ENCODE results near the gene COL4A5. TPM values are rescaled to one million over a fixed set of nuclear protein-coding genes. Genes with fewer than 3 reads are reported as not detected.

COL4A5 gene
- total RNA-seq, 1 experiment from 2014 or later = 8.3 TPM

DNA sequence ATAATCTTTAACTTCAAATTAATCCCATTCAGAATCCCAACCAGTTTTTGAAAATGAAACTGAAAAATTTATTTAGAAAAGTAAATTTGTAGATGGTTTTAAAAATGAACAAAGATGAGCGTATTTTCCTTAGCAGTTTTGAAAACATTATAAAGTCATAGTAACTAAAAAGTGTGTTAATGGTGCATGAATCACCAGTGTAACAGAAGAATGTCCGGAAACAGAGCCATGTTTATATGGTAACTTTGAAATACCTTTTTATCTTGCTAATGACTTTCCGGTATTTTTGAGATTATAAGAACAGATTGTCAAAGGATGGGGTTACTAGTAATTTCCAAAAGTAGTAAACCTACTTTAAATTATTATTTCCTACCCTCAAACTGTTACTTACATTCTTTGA is 150.9 kb downstream of the COL4A5 start:
- Histone ChIP-seq H3K4me1 (ENCODE audit: control insufficient read depth, insufficient read depth, low read length) (no peaks in the 10 kb centered on the region), H3K27me3 (ENCODE audit: control insufficient read depth, insufficient read depth, low read length) (no peaks in the 10 kb centered on the region), H3K9me3 (ENCODE audit: control insufficient read depth, insufficient read depth, low read depth, low read length) (no peaks in the 10 kb centered on the region), H3K36me3 (ENCODE audit: control insufficient read depth, insufficient read depth, low read length) (no peaks in the 10 kb centered on the region; the same call in 1 of the 2 replicates), H3K4me3 (ENCODE audit: low read depth in 2 of 2, low read length in 2 of 2) (no peak overlapping the region), H3K27ac (ENCODE audit: low read length) (no peak overlapping the region)
- in situ Hi-C loops (cut with HindIII; ENCODE audit: low pct_unique_long_range_greater_than_20kb, low sequenced_read_pairs) = no loop called here
- BruUV-seq (replicated peaks) = no TSS peak
- ChIA-PET CTCF (no interaction called here), POLR2A (no interaction called here)
- no peak for DNase-seq (ENCODE audit: low read depth, low spot score)
- no peak for TF ChIP-seq TCF7L2 (IDR thresholded peaks at IDR 0.05; ENCODE audit: low read depth, low read length)
- TF ChIP-seq SIN3A (IDR thresholded peaks at IDR 0.05; ENCODE audit: borderline replicate concordance, insufficient read depth, low read depth, low read length) = no peak
- TF ChIP-seq, protein P1, sequence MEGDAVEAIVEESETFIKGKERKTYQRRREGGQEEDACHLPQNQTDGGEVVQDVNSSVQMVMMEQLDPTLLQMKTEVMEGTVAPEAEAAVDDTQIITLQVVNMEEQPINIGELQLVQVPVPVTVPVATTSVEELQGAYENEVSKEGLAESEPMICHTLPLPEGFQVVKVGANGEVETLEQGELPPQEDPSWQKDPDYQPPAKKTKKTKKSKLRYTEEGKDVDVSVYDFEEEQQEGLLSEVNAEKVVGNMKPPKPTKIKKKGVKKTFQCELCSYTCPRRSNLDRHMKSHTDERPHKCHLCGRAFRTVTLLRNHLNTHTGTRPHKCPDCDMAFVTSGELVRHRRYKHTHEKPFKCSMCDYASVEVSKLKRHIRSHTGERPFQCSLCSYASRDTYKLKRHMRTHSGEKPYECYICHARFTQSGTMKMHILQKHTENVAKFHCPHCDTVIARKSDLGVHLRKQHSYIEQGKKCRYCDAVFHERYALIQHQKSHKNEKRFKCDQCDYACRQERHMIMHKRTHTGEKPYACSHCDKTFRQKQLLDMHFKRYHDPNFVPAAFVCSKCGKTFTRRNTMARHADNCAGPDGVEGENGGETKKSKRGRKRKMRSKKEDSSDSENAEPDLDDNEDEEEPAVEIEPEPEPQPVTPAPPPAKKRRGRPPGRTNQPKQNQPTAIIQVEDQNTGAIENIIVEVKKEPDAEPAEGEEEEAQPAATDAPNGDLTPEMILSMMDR (IDR thresholded peaks at IDR 0.05) = no peak
- TF ChIP-seq, protein P2, sequence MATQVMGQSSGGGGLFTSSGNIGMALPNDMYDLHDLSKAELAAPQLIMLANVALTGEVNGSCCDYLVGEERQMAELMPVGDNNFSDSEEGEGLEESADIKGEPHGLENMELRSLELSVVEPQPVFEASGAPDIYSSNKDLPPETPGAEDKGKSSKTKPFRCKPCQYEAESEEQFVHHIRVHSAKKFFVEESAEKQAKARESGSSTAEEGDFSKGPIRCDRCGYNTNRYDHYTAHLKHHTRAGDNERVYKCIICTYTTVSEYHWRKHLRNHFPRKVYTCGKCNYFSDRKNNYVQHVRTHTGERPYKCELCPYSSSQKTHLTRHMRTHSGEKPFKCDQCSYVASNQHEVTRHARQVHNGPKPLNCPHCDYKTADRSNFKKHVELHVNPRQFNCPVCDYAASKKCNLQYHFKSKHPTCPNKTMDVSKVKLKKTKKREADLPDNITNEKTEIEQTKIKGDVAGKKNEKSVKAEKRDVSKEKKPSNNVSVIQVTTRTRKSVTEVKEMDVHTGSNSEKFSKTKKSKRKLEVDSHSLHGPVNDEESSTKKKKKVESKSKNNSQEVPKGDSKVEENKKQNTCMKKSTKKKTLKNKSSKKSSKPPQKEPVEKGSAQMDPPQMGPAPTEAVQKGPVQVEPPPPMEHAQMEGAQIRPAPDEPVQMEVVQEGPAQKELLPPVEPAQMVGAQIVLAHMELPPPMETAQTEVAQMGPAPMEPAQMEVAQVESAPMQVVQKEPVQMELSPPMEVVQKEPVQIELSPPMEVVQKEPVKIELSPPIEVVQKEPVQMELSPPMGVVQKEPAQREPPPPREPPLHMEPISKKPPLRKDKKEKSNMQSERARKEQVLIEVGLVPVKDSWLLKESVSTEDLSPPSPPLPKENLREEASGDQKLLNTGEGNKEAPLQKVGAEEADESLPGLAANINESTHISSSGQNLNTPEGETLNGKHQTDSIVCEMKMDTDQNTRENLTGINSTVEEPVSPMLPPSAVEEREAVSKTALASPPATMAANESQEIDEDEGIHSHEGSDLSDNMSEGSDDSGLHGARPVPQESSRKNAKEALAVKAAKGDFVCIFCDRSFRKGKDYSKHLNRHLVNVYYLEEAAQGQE (IDR thresholded peaks at IDR 0.05; ENCODE audit: insufficient read depth in 1 of 2, low read depth in 2 of 2, low read length in 1 of 2) = no peak
- no peak for TF ChIP-seq POLR2AphosphoS5 (IDR thresholded peaks at IDR 0.05; ENCODE audit: low read depth, low read length)
- intact Hi-C loops (cut with micrococcal nuclease; ENCODE audit: unreplicated experiment) = no loop called here
- no peak for ATAC-seq

GRCh38 chrX:108601276-108601675 is 161.6 kb downstream of the COL4A5 start:
- no TSS peak for BruUV-seq (replicated peaks)
- in situ Hi-C loops (cut with HindIII; ENCODE audit: low pct_unique_long_range_greater_than_20kb, low sequenced_read_pairs) (no loop called here), intact Hi-C loops (cut with micrococcal nuclease; ENCODE audit: unreplicated experiment) (no loop called here)
- no peak for DNase-seq (ENCODE audit: low read depth, low spot score)
- no peak for ATAC-seq
- H3K27ac ChIP-seq (ENCODE audit: low read length) = no peak overlapping the region
- POLR2A ChIA-PET = no interaction called here
- TF ChIP-seq, protein P1 (IDR thresholded peaks at IDR 0.05) = no peak
- TF ChIP-seq, protein P2 (IDR thresholded peaks at IDR 0.05; ENCODE audit: insufficient read depth in 1 of 2, low read depth in 2 of 2, low read length in 1 of 2) = no peak
- TF ChIP-seq SIN3A (IDR thresholded peaks at IDR 0.05; ENCODE audit: borderline replicate concordance, insufficient read depth, low read depth, low read length) (no peak), POLR2AphosphoS5 (IDR thresholded peaks at IDR 0.05; ENCODE audit: low read depth, low read length) (no peak), TCF7L2 (IDR thresholded peaks at IDR 0.05; ENCODE audit: low read depth, low read length) (no peak)
- no peaks in the 10 kb centered on the region for H3K36me3 ChIP-seq (ENCODE audit: control insufficient read depth, insufficient read depth, low read length)
- no peak overlapping the region for H3K4me3 ChIP-seq (ENCODE audit: low read depth in 2 of 2, low read length in 2 of 2)
- no peaks in the 10 kb centered on the region for H3K27me3 ChIP-seq (ENCODE audit: control insufficient read depth, insufficient read depth, low read length)
- H3K9me3 ChIP-seq (ENCODE audit: control insufficient read depth, insufficient read depth, low read depth, low read length) = no peaks in the 10 kb centered on the region
- H3K4me1 ChIP-seq (ENCODE audit: control insufficient read depth, insufficient read depth, low read length) = no peaks in the 10 kb centered on the region
- CTCF ChIA-PET = no interaction called here
